ENCODE data around the gene ATP5PB. TPM values are rescaled to one million over a fixed set of nuclear protein-coding genes. Genes with fewer than 3 reads are reported as not detected.
A peak's percentile ranks its signal among the peaks of the same experiment; 100 is the strongest.

ATP5PB gene
- polyA plus RNA-seq (2013) = 303 TPM

GRCh38 chr1:111448918-111449702, at the start of gene ATP5PB, which contains the start of gene WDR77:
Gene ATP5PB, plus strand, starts transcription at chr1:111449464. Its CDS starts 78 bp downstream, at chr1:111449542.
Gene WDR77, minus strand, starts transcription at chr1:111449256. Its CDS starts 87 bp downstream, at chr1:111449169.
- WGBS (ENCODE audit: insufficient coverage) = under 1% methylated on average over 47 of the region's 54 CpGs
- Histone ChIP-seq H3K9me3 (ENCODE audit: control extremely low read depth in 1 of 5, control insufficient read depth in 4 of 5, insufficient read depth in 2 of 5, low read depth in 1 of 5, low read length in 4 of 5) (no peaks in the 10 kb centered on the region), H3K27ac (ENCODE audit: insufficient read depth in 1 of 2, low read depth in 1 of 2, low read length in 2 of 2, poor library complexity in 1 of 2, severe bottlenecking in 2 of 2) (peak within 1 kb of the TSS; percentile 97 to 98), H3K4me1 (ENCODE audit: control extremely low read depth in 1 of 4, control insufficient read depth in 4 of 4, insufficient read depth in 4 of 4, low read length in 3 of 4) (peaks cover 11 to 34% (median 23%) of the 10 kb centered on the region in 4 experiments), H3K27me3 (replicated peaks in 2 of 5; ENCODE audit: control insufficient read depth in 4 of 5, insufficient read depth in 5 of 5, low read length in 4 of 5) (no peaks in the 10 kb centered on the region), H3K36me3 (ENCODE audit: control insufficient read depth in 4 of 4, insufficient read depth in 4 of 4, low read length in 3 of 4) (peaks cover 3 to 52% (median 25%) of the 10 kb centered on the region in 4 experiments), H3K4me3 (ENCODE audit: control insufficient read depth in 1 of 7, extremely low read depth in 1 of 7, insufficient read depth in 4 of 7, low read depth in 2 of 7, low read length in 6 of 7) (peak within 1 kb of the TSS; percentile 84 to 99 (median 98))
- DNase-seq = peak; percentile 99
- CTCF ChIA-PET = interaction anchor here (0.8 to 2.8 kb wide), 8 partner anchors 11 to 318 kb away, joined by 3 to 9 read pairs (median 3); no protein-coding TSS in a partner anchor
- POLR2A ChIA-PET = interaction anchor here (0.5 to 1.6 kb wide), 3 partner anchors 14 to 204 kb away, joined by 4 to 5 read pairs (median 4); no protein-coding TSS in a partner anchor

- Histone ChIP-seq H3K27ac (ENCODE audit: insufficient read depth in 1 of 2, low read depth in 1 of 2, low read length in 2 of 2, poor library complexity in 1 of 2, severe bottlenecking in 2 of 2) (no peak overlapping the region), H3K27me3 (replicated peaks in 2 of 5; ENCODE audit: control insufficient read depth in 4 of 5, insufficient read depth in 5 of 5, low read length in 4 of 5) (no peaks in the 10 kb centered on the region), H3K9me3 (ENCODE audit: control extremely low read depth in 1 of 5, control insufficient read depth in 4 of 5, insufficient read depth in 2 of 5, low read depth in 1 of 5, low read length in 4 of 5) (no peaks in the 10 kb centered on the region), H3K36me3 (ENCODE audit: control insufficient read depth in 4 of 4, insufficient read depth in 4 of 4, low read length in 3 of 4) (no peaks in the 10 kb centered on the region), H3K4me3 (ENCODE audit: control insufficient read depth in 1 of 7, extremely low read depth in 1 of 7, insufficient read depth in 4 of 7, low read depth in 2 of 7, low read length in 6 of 7) (no peak overlapping the region), H3K4me1 (ENCODE audit: control extremely low read depth in 1 of 4, control insufficient read depth in 4 of 4, insufficient read depth in 4 of 4, low read length in 3 of 4) (no peaks in the 10 kb centered on the region)
- peak; percentile 39 to 60 (median 43) for DNase-seq
- ChIA-PET POLR2A (interaction anchor here (0.6 to 0.7 kb wide), 2 partner anchors 66 to 1972 kb away, joined by 3 read pairs; no protein-coding TSS in a partner anchor), CTCF (interaction anchor here (0.6 to 4.2 kb wide), 30 partner anchors 10 to 370 kb away, joined by 3 to 33 read pairs (median 4); partner anchors contain the start of genes CHI3L2 and OVGP1)
- 31% methylated on average over 4 of the region's 9 CpGs for WGBS (ENCODE audit: insufficient coverage)
Measured at GRCh38 chr1:111399792-111400610, 49.3 kb upstream of the ATP5PB start.

- ChIA-PET POLR2A (no interaction called here), CTCF (interaction anchor here (0.9 to 4.2 kb wide), 10 partner anchors 15 to 371 kb away, joined by 3 to 33 read pairs (median 8); partner anchors contain the start of genes CHI3L2 and OVGP1)
- 80% methylated on average over 1 of the region's 5 CpGs for WGBS (ENCODE audit: insufficient coverage)
Measured at GRCh38 chr1:111402083-111402482, 47.2 kb upstream of the ATP5PB start.

GRCh38 chr1:111404588-111404987, 44.7 kb upstream of the ATP5PB start:
- WGBS (ENCODE audit: insufficient coverage) = 80% methylated on average over 1 of the region's 4 CpGs
- ChIA-PET CTCF (interaction anchor here (1.4 to 1.7 kb wide), 2 partner anchors 12 to 206 kb away, joined by 4 read pairs; no protein-coding TSS in a partner anchor), POLR2A (no interaction called here)
- H3K27ac ChIP-seq (ENCODE audit: insufficient read depth in 1 of 2, low read depth in 1 of 2, low read length in 2 of 2, poor library complexity in 1 of 2, severe bottlenecking in 2 of 2) = no peak overlapping the region
- peaks cover 2 to 8% (median 6%) of the 10 kb centered on the region in 4 experiments for H3K4me1 ChIP-seq (ENCODE audit: control extremely low read depth in 1 of 4, control insufficient read depth in 4 of 4, insufficient read depth in 4 of 4, low read length in 3 of 4)
- no peak for DNase-seq
- no peaks in the 10 kb centered on the region for H3K9me3 ChIP-seq (ENCODE audit: control extremely low read depth in 1 of 5, control insufficient read depth in 4 of 5, insufficient read depth in 2 of 5, low read depth in 1 of 5, low read length in 4 of 5)
- H3K4me3 ChIP-seq (ENCODE audit: control insufficient read depth in 1 of 7, extremely low read depth in 1 of 7, insufficient read depth in 4 of 7, low read depth in 2 of 7, low read length in 6 of 7) = no peak overlapping the region
- H3K36me3 ChIP-seq (ENCODE audit: control insufficient read depth in 4 of 4, insufficient read depth in 4 of 4, low read length in 3 of 4) = no peaks in the 10 kb centered on the region
- H3K27me3 ChIP-seq (replicated peaks in 2 of 5; ENCODE audit: control insufficient read depth in 4 of 5, insufficient read depth in 5 of 5, low read length in 4 of 5) = no peaks in the 10 kb centered on the region

More at GRCh38 chr1:111402083-111402482, 47.2 kb upstream of the ATP5PB start:
- Histone ChIP-seq H3K4me1 (ENCODE audit: control extremely low read depth in 1 of 4, control insufficient read depth in 4 of 4, insufficient read depth in 4 of 4, low read length in 3 of 4) (peaks cover 2 to 8% (median 6%) of the 10 kb centered on the region in 4 experiments), H3K36me3 (ENCODE audit: control insufficient read depth in 4 of 4, insufficient read depth in 4 of 4, low read length in 3 of 4) (no peaks in the 10 kb centered on the region), H3K27ac (ENCODE audit: insufficient read depth in 1 of 2, low read depth in 1 of 2, low read length in 2 of 2, poor library complexity in 1 of 2, severe bottlenecking in 2 of 2) (no peak overlapping the region), H3K9me3 (ENCODE audit: control extremely low read depth in 1 of 5, control insufficient read depth in 4 of 5, insufficient read depth in 2 of 5, low read depth in 1 of 5, low read length in 4 of 5) (no peaks in the 10 kb centered on the region), H3K27me3 (replicated peaks in 2 of 5; ENCODE audit: control insufficient read depth in 4 of 5, insufficient read depth in 5 of 5, low read length in 4 of 5) (no peaks in the 10 kb centered on the region), H3K4me3 (ENCODE audit: control insufficient read depth in 1 of 7, extremely low read depth in 1 of 7, insufficient read depth in 4 of 7, low read depth in 2 of 7, low read length in 6 of 7) (no peak overlapping the region)
- no peak for DNase-seq

GRCh38 chr1:111406321-111406768, 42.9 kb upstream of the ATP5PB start:
- Histone ChIP-seq H3K4me1 (ENCODE audit: control extremely low read depth in 1 of 4, control insufficient read depth in 4 of 4, insufficient read depth in 4 of 4, low read length in 3 of 4) (peaks cover 2 to 8% (median 6%) of the 10 kb centered on the region in 4 experiments), H3K27ac (ENCODE audit: insufficient read depth in 1 of 2, low read depth in 1 of 2, low read length in 2 of 2, poor library complexity in 1 of 2, severe bottlenecking in 2 of 2) (no peak overlapping the region), H3K36me3 (ENCODE audit: control insufficient read depth in 4 of 4, insufficient read depth in 4 of 4, low read length in 3 of 4) (no peaks in the 10 kb centered on the region), H3K27me3 (replicated peaks in 2 of 5; ENCODE audit: control insufficient read depth in 4 of 5, insufficient read depth in 5 of 5, low read length in 4 of 5) (no peaks in the 10 kb centered on the region), H3K9me3 (ENCODE audit: control extremely low read depth in 1 of 5, control insufficient read depth in 4 of 5, insufficient read depth in 2 of 5, low read depth in 1 of 5, low read length in 4 of 5) (no peaks in the 10 kb centered on the region), H3K4me3 (ENCODE audit: control insufficient read depth in 1 of 7, extremely low read depth in 1 of 7, insufficient read depth in 4 of 7, low read depth in 2 of 7, low read length in 6 of 7) (no peak overlapping the region)
- WGBS (ENCODE audit: insufficient coverage) = 0% methylated on average over 1 of the region's 2 CpGs
- ChIA-PET POLR2A (no interaction called here), CTCF (interaction anchor here (0.6 to 1.0 kb wide), 4 partner anchors 33 to 363 kb away, joined by 3 read pairs; no protein-coding TSS in a partner anchor)
- DNase-seq = peak; percentile 36 to 88 (median 78)

- CTCF ChIA-PET = interaction anchor here (1.2 kb wide), 1 partner anchor 190 kb away, joined by 3 read pairs; no protein-coding TSS in a partner anchor
- Histone ChIP-seq H3K4me3 (ENCODE audit: control insufficient read depth in 1 of 7, extremely low read depth in 1 of 7, insufficient read depth in 4 of 7, low read depth in 2 of 7, low read length in 6 of 7) (no peak overlapping the region), H3K27ac (ENCODE audit: insufficient read depth in 1 of 2, low read depth in 1 of 2, low read length in 2 of 2, poor library complexity in 1 of 2, severe bottlenecking in 2 of 2) (no peak overlapping the region), H3K36me3 (ENCODE audit: control insufficient read depth in 4 of 4, insufficient read depth in 4 of 4, low read length in 3 of 4) (no peaks in the 10 kb centered on the region), H3K9me3 (ENCODE audit: control extremely low read depth in 1 of 5, control insufficient read depth in 4 of 5, insufficient read depth in 2 of 5, low read depth in 1 of 5, low read length in 4 of 5) (no peaks in the 10 kb centered on the region), H3K27me3 (replicated peaks in 2 of 5; ENCODE audit: control insufficient read depth in 4 of 5, insufficient read depth in 5 of 5, low read length in 4 of 5) (no peaks in the 10 kb centered on the region), H3K4me1 (ENCODE audit: control extremely low read depth in 1 of 4, control insufficient read depth in 4 of 4, insufficient read depth in 4 of 4, low read length in 3 of 4) (peaks cover 2 to 8% (median 6%) of the 10 kb centered on the region in 4 experiments)
- POLR2A ChIA-PET = no interaction called here
- no peak for DNase-seq
- WGBS (ENCODE audit: insufficient coverage) = 86% methylated on average over 6 of the region's 6 CpGs
Measured at GRCh38 chr1:111407301-111407700, 42.0 kb upstream of the ATP5PB start.
